Measurements from ENCODE around the gene CIT.
A peak's percentile ranks its signal among the peaks of the same experiment; 100 is the strongest.

Gene CIT

DNA sequence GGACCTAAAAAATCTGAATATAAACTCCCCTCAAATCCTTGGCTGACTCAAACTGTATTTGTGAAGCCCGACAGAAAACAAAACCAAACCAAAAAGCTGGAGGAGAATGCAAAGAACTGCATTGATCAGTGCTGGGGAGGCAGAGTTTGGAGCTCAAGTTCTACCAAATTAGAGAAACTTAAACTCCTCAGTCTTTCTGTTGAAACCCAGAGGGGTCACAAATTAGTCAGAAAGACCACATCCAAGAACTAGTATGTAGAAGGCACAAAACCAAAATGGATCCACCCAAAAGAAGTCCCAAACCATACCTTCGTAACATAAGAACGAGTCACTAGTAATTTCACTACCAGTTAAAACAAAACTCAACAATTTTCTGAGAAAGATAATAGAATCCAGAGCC, 224.5 kb downstream of the CIT start:
- TF ChIP-seq ZNF274 (IDR thresholded peaks at IDR 0.05; ENCODE audit: low read depth, low read length) (no peak), SUZ12 (IDR thresholded peaks at IDR 0.05; ENCODE audit: extremely low read depth, insufficient read depth, insufficient read length) (no peak), YY1 (IDR thresholded peaks at IDR 0.05; ENCODE audit: insufficient read depth, insufficient read length) (no peak)
- Histone ChIP-seq H3K36me3 (ENCODE audit: insufficient read depth, insufficient read length, low read length) (no peaks in the 10 kb centered on the region), H3K9ac (ENCODE audit: insufficient read length, low read depth) (no peak overlapping the region), H3K4me3 (ENCODE audit: insufficient read length, low read depth) (no peak overlapping the region), H3K9me3 (ENCODE audit: insufficient read depth, low read length) (peaks cover 27% of the 10 kb centered on the region), H3K4me1 (ENCODE audit: insufficient read depth, insufficient read length) (no peaks in the 10 kb centered on the region), H3K27me3 (ENCODE audit: insufficient read depth, insufficient read length) (no peaks in the 10 kb centered on the region)
- no peak for DNase-seq (ENCODE audit: low read depth, low spot score)

DNA sequence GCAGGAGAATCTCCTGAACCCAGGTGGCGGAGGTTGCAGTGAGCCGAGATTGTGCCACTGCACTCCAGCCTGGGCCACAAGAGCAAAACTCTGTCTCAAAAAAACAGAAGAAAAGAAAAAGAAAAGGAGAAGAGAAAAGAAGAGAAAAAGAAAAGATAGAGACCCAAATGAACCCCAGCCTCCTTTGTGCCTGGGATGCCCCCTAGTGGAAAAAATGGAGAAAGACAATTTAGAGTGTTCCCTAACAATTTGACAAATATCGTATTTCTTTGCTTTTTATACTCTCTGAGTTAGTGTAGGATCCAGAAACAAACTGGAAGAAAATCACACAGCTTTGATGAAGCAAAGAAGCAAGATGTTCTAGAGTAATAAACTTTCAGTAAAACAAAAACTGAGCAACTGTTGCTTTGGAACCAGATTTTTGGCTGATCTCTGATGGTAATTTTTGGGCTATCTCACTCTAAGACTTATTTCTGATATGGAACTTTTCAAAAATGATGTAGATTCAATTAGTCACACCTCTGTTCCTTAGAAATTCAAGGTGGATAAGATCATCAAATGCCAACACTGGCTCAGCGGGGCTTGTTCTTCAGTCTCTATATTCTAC, 227.8 kb downstream of the CIT start:
- Histone ChIP-seq H3K9ac (ENCODE audit: insufficient read length, low read depth) (no peak overlapping the region), H3K27me3 (ENCODE audit: insufficient read depth, insufficient read length) (no peaks in the 10 kb centered on the region), H3K36me3 (ENCODE audit: insufficient read depth, insufficient read length, low read length) (no peaks in the 10 kb centered on the region), H3K4me3 (ENCODE audit: insufficient read length, low read depth) (no peak overlapping the region), H3K4me1 (ENCODE audit: insufficient read depth, insufficient read length) (no peaks in the 10 kb centered on the region), H3K9me3 (ENCODE audit: insufficient read depth, low read length) (peaks cover 24% of the 10 kb centered on the region)
- DNase-seq (ENCODE audit: low read depth, low spot score) = no peak
- TF ChIP-seq ZNF274 (IDR thresholded peaks at IDR 0.05; ENCODE audit: low read depth, low read length) = no peak
- TF ChIP-seq SUZ12 (IDR thresholded peaks at IDR 0.05; ENCODE audit: extremely low read depth, insufficient read depth, insufficient read length) = no peak
- TF ChIP-seq YY1 (IDR thresholded peaks at IDR 0.05; ENCODE audit: insufficient read depth, insufficient read length) = no peak

DNA sequence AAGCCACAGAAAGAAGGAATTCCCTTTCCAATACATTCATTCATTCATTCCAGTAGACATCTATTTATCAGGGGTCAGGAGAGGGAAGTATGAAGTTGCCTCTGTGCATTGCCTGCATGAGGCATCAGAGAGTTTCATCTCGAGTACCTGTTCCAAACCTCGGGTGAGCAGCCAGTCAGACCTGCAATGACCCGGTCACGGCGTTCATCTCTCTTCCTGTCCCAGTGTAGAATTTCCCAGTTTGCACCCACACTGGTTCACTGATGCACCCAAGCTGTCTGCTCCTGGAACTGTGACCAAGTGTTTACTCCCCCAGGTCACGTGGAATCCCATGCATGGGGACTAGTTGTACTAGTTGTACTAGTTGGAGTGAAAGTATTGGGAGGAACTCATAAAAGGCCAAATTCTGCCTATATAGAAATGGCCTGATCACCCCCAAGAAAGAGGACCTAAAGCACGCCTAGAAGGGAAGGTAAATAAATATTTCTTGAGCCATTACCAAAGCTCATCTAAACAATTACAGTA, 231.5 kb downstream of the CIT start:
- Histone ChIP-seq H3K9ac (ENCODE audit: insufficient read length, low read depth) (no peak overlapping the region), H3K27me3 (ENCODE audit: insufficient read depth, insufficient read length) (no peaks in the 10 kb centered on the region), H3K9me3 (ENCODE audit: insufficient read depth, low read length) (no peaks in the 10 kb centered on the region), H3K4me3 (ENCODE audit: insufficient read length, low read depth) (no peak overlapping the region), H3K4me1 (ENCODE audit: insufficient read depth, insufficient read length) (no peaks in the 10 kb centered on the region), H3K36me3 (ENCODE audit: insufficient read depth, insufficient read length, low read length) (no peaks in the 10 kb centered on the region)
- no peak for DNase-seq (ENCODE audit: low read depth, low spot score)
- TF ChIP-seq ZNF274 (IDR thresholded peaks at IDR 0.05; ENCODE audit: low read depth, low read length) (no peak), YY1 (IDR thresholded peaks at IDR 0.05; ENCODE audit: insufficient read depth, insufficient read length) (no peak), SUZ12 (IDR thresholded peaks at IDR 0.05; ENCODE audit: extremely low read depth, insufficient read depth, insufficient read length) (no peak)

DNA sequence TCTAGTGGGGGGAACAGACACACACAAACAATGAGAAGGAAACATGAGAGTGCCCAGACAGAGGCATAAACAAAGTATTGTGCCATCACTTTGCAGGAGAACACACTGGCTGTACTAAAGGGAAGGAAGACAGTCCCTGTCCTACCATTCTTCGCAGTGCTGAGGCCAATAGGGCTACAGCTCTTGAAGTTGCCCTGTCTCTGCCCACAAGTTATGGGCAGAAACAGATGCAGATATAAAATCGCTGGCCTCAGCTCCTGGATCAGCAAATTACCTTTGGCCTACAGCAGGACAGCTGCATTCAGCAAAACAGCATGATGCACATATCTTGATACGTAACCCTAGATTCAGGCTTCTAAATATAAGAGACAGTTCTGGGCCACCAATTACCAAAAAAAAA, 232.2 kb downstream of the CIT start:
- Histone ChIP-seq H3K9ac (ENCODE audit: insufficient read length, low read depth) (no peak overlapping the region), H3K4me3 (ENCODE audit: insufficient read length, low read depth) (no peak overlapping the region), H3K4me1 (ENCODE audit: insufficient read depth, insufficient read length) (no peaks in the 10 kb centered on the region), H3K36me3 (ENCODE audit: insufficient read depth, insufficient read length, low read length) (no peaks in the 10 kb centered on the region), H3K9me3 (ENCODE audit: insufficient read depth, low read length) (no peaks in the 10 kb centered on the region), H3K27me3 (ENCODE audit: insufficient read depth, insufficient read length) (no peaks in the 10 kb centered on the region)
- no peak for DNase-seq (ENCODE audit: low read depth, low spot score)
- TF ChIP-seq YY1 (IDR thresholded peaks at IDR 0.05; ENCODE audit: insufficient read depth, insufficient read length) (no peak), ZNF274 (IDR thresholded peaks at IDR 0.05; ENCODE audit: low read depth, low read length) (no peak), SUZ12 (IDR thresholded peaks at IDR 0.05; ENCODE audit: extremely low read depth, insufficient read depth, insufficient read length) (no peak)

DNA sequence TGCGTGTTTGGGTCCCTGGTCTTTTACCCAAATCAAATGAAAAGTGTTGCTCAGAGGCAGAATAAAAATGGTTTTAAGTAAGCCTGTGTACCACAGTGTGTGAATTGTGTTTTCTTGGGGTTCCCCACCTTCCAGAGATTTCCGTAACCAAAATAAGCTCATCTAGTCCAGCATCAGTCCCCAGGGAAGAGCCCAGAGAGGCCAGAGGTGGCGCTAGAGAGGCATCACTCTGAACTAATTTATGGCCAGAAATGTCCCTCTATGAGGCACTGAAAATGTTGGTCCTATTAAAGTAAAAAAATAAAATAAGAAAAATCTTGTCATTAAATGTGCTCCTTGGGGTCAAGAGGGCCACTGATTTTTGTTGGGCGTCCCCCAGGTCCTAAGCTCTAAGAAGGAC, 234.1 kb downstream of the CIT start:
- Histone ChIP-seq H3K4me1 (ENCODE audit: insufficient read depth, insufficient read length) (no peaks in the 10 kb centered on the region), H3K27me3 (ENCODE audit: insufficient read depth, insufficient read length) (no peaks in the 10 kb centered on the region), H3K4me3 (ENCODE audit: insufficient read length, low read depth) (no peak overlapping the region), H3K9ac (ENCODE audit: insufficient read length, low read depth) (no peak overlapping the region), H3K36me3 (ENCODE audit: insufficient read depth, insufficient read length, low read length) (no peaks in the 10 kb centered on the region), H3K9me3 (ENCODE audit: insufficient read depth, low read length) (no peaks in the 10 kb centered on the region)
- no peak for TF ChIP-seq SUZ12 (IDR thresholded peaks at IDR 0.05; ENCODE audit: extremely low read depth, insufficient read depth, insufficient read length)
- no peak for TF ChIP-seq ZNF274 (IDR thresholded peaks at IDR 0.05; ENCODE audit: low read depth, low read length)
- TF ChIP-seq YY1 (IDR thresholded peaks at IDR 0.05; ENCODE audit: insufficient read depth, insufficient read length) = no peak
- DNase-seq (ENCODE audit: low read depth, low spot score) = peak; percentile 15
